NCI-H2171 treated with DMSO at 0.1 percent for 48 hours (cell line): ENCODE data around the gene ZNF837.
"Not testable (repeated sequence)": the region's sequence is repeated elsewhere in the genome, so short reads cannot be mapped to it uniquely, and the experiment has no call there.

ENCODE experiments used
- DNase-seq: peaks from one replicate; lab custom pipeline; 2025; lab: John Stamatoyannopoulos, UW

ZNF837 gene

GRCh38 chr19:58395979-58396627 lies 15.3 kb upstream of the ZNF837 start:
- DNase-seq, result no peak

- DNase-seq, result no peak
These were observed 14.6 kb upstream of the ZNF837 start, which contains the start of gene RNF225 for GRCh38 chr19:58395220-58395978. RNF225 (plus strand) TSS chr19:58395656; CDS start chr19:58396090, 434 bp downstream.

GRCh38 chr19:58394821-58395219 lies 14.0 kb upstream of the ZNF837 start:
- DNase-seq, result no peak

- DNase-seq, result no peak
These were observed 12.8 kb upstream of the ZNF837 start for GRCh38 chr19:58393725-58394033.

- DNase-seq, result no peak
These were observed 12.3 kb upstream of the ZNF837 start for GRCh38 chr19:58392945-58393724.

- DNase-seq, result no peak
These were observed 7.3 kb upstream of the ZNF837 start for GRCh38 chr19:58388175-58388526.

GRCh38 chr19:58387338-58388174 lies 6.7 kb upstream of the ZNF837 start:
- DNase-seq, result peak; percentile 49

GRCh38 chr19:58386576-58387337 lies 5.9 kb upstream of the ZNF837 start, which contains the start of gene RPS5:
RPS5 (plus strand) TSS chr19:58387269; CDS start chr19:58388138, 869 bp downstream.
- peak; percentile 99 for DNase-seq

- DNase-seq, result peak; percentile 31
These were observed 5.2 kb upstream of the ZNF837 start for GRCh38 chr19:58385891-58386575.

- no peak for DNase-seq
These were observed 4.6 kb upstream of the ZNF837 start for GRCh38 chr19:58385313-58385890.

GRCh38 chr19:58382997-58383603 lies 2.3 kb upstream of the ZNF837 start:
- no peak for DNase-seq

GRCh38 chr19:58381460-58382212 lies 806 bp upstream of the ZNF837 start:
- DNase-seq, result no peak

- DNase-seq, result peak; percentile 64
These were observed 681 bp downstream of the ZNF837 start for GRCh38 chr19:58380037-58380661.

GRCh38 chr19:58379246-58379645 lies 1.6 kb downstream of the ZNF837 start:
- no peak for DNase-seq

GRCh38 chr19:58376724-58377123 lies 4.1 kb downstream of the ZNF837 start:
- DNase-seq, result not testable (repeated sequence)

GRCh38 chr19:58374200-58374599 lies 6.6 kb downstream of the ZNF837 start:
- no peak for DNase-seq

- DNase-seq, result no peak
These were observed 8.3 kb downstream of the ZNF837 start for GRCh38 chr19:58372311-58373133.
